ENCODE measurements around the gene PCED1B.
"Not testable (repeated sequence)": the region's sequence is repeated elsewhere in the genome, so short reads cannot be mapped to it uniquely, and the experiment has no call there.

Gene PCED1B

DNA sequence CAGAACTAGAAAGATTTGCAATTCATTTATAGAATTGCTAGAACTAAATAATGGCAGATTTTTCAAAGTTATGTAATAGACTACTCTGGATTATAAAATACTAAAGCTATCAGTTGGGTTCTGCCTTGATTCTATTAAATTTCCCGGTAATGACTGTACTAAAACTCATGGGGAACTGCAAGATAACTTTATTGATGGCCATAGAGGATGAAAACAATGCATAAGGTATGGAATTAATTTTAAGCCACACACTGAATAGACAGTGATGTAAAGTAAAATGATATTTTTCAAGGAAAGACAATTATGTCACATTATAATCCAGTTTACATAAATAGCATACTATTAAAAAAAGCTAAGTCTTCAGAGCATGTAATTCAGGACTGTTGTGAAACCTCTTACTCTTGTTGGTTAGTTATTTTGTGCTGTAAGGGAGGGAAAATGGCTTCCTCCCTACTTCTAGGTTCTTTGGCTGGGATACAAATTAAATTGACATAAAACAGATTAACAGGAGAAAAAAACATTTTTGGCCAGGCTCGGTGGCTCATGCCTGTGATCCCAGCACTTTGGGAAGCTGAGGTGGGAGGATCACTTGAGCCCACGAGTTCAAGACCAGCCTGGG lies 134.7 kb downstream of the PCED1B start:
- DNase-seq, result no peak

- DNase-seq, result no peak
Measured at GRCh38 chr12:47214771-47215170, 135.3 kb downstream of the PCED1B start.

GRCh38 chr12:47216150-47216677 lies 136.8 kb downstream of the PCED1B start:
- no peak for DNase-seq

GRCh38 chr12:47217595-47217869 lies 138.1 kb downstream of the PCED1B start:
- DNase-seq, result not testable (repeated sequence)

DNA sequence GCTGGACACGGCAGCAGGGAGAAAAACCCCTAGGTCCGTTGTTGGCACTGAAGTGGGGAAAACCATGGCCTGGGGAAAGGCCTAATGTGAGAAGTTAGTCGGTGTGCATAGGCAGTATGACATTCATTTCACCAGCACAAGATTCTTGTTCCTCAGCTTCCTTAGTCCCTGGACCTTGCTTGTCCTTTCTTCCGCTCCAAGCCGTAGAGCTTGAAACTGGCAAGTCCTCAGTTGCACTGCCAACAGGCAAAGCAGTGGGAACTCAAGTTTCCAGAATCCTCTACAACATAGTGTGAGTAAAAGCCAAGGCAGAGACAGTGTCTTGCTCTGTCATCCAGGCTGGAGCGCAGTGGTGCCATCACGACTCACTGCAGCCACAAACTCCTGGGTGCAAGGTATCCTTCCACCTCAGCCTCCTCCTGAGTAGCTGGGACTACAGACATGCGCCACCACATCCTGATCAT lies 138.8 kb downstream of the PCED1B start:
- no peak for DNase-seq

- DNase-seq, result no peak
Measured at GRCh38 chr12:47219243-47219642, 139.8 kb downstream of the PCED1B start.

DNA sequence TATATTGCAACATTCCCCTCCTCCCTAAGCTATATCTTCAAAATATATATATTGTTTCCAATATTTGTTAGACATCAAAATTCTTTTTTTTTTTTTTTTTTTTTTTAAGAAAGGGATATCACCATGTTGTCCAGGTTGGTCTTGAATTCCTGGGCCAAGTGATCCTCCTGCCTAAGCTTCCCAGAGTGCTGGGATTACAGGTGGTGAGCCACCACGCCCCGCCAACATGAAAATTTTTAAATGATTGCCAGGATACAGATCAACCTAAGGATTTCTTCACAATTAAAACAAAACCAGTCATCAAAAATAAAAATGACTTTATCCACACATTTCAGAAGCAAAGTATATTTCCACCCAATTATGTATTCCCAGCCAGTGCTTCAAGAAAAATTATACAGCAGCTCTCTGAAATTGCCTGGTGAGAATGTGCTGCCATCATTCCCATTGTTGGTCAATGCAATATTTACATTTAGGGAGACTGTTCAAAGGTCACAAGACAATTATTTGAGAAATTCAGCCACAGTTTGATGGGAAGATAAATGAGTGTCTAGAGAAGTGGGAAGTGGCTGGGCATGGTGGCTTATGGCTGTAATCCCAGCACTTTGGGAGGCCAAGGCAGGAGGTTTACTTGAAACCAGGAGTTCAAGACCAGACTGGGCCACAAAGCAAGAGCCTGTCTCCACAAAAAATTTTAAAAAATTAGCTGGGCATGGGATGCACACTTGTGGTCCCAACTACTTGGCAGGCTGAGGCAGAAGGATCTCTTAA lies 142.0 kb downstream of the PCED1B start:
- no peak for DNase-seq

- no peak for DNase-seq
Measured at GRCh38 chr12:47222520-47223030, 143.2 kb downstream of the PCED1B start.

- no peak for DNase-seq
Measured at GRCh38 chr12:47223031-47223847, 143.8 kb downstream of the PCED1B start.

DNA sequence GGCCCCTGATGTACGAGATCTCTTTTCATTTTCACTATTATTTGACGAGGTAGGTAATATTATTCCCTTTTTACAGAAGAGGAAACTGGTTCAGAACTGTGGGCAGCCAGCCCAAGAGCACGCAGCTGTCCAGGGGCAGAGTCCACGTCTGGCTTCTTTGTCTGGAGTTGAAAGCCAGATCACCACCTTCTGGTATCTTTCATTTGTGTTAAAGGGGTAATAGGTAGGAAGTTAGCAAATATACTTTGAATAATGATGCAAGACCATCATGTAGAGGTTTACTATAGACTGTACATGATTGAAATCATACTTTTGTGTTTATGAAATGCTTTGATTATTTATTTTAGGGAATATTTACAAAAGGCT lies 144.4 kb downstream of the PCED1B start:
- no peak for DNase-seq

DNA sequence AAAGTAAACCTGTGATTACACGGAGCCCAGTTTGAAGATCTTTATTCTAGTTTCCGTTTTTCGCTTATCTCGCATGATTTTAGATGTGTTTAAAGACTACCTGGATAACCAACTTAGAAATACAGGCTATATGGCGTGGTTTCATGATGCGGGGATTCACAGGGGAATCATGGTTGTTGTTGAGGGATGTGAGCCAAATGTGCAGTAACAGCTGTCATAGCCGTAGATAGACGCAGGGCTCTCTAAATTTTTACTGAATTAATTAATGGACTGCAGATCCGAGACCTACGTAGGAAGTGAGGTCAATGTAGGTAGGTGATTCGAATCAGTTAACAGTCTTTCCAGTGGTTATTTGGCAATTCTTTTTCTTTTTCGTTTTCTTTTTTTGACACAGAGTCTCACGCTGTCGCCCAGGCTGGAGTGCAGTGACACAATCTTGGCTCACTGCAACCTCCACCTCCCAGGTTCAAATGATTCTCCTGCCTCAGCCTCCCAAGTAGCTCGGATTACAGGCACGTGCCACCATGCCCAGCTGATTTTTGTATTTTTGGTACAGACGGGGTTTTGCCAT lies 145.2 kb downstream of the PCED1B start:
- no peak for DNase-seq

- no peak for DNase-seq
Measured at GRCh38 chr12:47225356-47225755, 145.9 kb downstream of the PCED1B start.

GRCh38 chr12:47226199-47226598 lies 146.8 kb downstream of the PCED1B start:
- no peak for DNase-seq

- DNase-seq, result no peak
Measured at GRCh38 chr12:47228802-47229201, 149.4 kb downstream of the PCED1B start.

DNA sequence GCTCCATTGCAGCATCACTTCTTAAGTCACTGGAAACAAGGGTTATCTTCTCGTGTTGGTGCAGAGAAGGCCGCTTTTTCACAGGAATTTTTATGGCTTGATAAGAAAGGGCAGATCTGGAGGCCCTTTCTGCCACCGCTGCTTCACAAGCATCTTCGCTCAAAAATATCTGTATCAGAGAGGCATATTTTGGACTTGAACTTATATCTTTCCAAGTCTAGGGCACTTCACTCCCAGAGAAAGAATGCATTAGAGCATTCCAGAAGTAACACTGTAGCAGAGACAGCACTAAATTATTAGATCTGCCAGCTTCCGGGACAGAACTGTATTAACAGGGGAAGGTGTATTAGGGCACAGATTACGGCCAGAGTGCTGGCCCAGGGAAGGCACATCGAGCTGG lies 152.0 kb downstream of the PCED1B start:
- DNase-seq, result no peak

- DNase-seq, result no peak
Measured at GRCh38 chr12:47234576-47235141, 155.2 kb downstream of the PCED1B start.

DNA sequence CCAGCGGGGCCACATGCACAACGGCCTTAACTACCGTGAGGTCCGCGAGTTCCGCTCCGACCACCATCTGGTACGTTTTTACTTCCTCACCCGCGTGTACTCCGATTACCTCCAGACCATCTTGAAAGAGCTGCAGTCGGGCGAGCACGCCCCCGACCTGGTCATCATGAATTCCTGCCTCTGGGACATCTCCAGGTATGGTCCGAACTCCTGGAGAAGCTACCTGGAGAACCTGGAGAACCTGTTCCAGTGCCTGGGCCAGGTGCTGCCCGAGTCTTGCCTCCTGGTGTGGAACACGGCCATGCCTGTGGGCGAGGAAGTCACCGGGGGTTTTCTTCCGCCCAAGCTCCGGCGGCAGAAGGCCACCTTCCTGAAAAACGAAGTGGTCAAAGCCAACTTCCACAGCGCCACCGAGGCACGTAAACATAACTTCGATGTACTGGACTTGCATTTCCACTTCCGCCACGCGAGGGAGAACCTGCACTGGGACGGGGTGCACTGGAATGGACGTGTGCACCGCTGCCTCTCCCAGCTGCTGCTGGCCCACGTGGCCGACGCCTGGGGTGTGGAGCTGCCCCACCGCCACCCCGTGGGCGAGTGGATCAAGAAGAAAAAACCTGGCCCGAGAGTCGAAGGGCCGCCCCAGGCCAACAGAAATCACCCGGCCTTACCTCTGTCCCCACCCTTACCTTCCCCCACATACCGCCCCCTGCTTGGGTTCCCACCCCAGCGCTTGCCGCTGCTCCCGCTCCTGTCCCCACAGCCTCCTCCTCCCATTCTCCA lies 156.0 kb downstream of the PCED1B start:
- no peak for DNase-seq

GRCh38 chr12:47236109-47236714 lies 156.8 kb downstream of the PCED1B start:
- no peak for DNase-seq

DNA sequence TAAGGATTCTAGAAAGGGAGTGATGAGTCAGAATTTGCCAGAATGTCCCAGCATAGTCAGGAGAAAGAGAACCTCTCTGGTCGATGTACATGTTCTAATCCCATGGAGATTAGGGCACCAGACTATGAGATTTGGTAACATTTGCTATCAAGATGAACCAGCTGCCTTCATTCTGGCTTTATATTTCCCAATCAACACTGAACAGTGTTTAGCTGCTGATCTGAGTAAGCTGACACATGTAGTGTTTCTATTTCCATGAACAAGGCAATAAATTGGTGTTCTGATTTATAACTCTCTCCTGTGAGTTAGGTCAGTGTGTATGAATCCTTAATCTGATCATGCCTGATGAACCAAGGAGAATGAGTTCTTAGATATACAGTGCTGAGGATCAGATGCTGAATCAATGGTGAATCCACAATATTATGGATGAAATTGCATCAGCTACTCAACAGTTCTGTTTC lies 158.4 kb downstream of the PCED1B start:
- no peak for DNase-seq

DNA sequence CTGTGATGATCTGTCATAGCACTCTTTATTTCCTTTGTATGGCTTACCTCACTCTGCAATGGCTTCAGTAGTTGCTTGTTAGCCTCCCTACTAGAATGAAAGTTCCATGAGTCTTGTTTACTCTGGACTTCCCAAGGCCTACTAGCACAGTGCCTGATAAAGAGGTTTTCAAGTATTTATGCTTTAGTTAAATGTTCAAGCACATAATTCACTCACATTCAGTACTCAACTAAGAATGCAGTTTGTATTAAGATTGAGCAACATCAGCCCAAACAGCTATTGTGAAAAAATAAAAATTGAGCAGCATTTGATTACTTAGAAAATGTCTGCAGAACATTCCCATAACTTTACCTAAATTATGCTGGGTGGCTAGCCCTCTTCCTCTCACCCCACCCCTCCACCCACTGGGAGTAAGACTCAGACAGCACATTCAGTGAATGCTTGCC lies 159.3 kb downstream of the PCED1B start:
- no peak for DNase-seq

DNA sequence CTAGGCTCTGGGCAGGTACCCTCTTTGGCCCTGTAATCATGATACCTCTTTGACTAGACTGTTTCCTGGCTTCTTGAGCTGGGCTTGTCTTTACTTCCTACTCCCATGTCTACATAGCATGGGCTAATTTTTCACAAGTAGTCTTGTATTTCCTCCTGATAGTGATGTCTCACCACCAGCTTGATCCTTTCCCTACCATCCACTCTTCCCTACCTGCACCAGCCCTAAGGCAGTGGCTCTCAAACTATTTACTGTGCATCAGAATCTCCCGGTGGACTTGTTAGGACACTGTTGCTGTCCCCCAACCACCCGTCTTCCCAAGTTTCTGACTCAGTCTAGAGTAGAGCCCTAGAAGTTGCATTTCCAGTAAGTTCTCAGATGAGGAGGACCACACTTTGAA lies 163.0 kb downstream of the PCED1B start:
- DNase-seq, result no peak

All from DMS153 (cell line).